Activated gamma-delta T cell treated with anti-CD3 and anti-CD28 coated beads, Interleukin-2, amount 50 U/mL, for 16 hours (primary cell): ENCODE measurements around the gene SDCCAG8.
"Not testable (repeated sequence)": the region's sequence is repeated elsewhere in the genome, so short reads cannot be mapped to it uniquely, and the experiment has no call there.

Source experiments
- DNase-seq: peaks from one replicate; pipeline ENCODE4 v3.0.0-alpha.2; 2020; ENCODE audit warnings: low read depth

SDCCAG8 gene

GRCh38 chr1:243255791-243256512 is at the start of gene SDCCAG8:
SDCCAG8 (plus strand) TSS chr1:243256041; CDS start chr1:243256174, 133 bp downstream.
- peak; percentile 90 for DNase-seq

- DNase-seq = not testable (repeated sequence)
Measured at GRCh38 chr1:243211984-243212383, 43.9 kb upstream of the SDCCAG8 start.

DNA sequence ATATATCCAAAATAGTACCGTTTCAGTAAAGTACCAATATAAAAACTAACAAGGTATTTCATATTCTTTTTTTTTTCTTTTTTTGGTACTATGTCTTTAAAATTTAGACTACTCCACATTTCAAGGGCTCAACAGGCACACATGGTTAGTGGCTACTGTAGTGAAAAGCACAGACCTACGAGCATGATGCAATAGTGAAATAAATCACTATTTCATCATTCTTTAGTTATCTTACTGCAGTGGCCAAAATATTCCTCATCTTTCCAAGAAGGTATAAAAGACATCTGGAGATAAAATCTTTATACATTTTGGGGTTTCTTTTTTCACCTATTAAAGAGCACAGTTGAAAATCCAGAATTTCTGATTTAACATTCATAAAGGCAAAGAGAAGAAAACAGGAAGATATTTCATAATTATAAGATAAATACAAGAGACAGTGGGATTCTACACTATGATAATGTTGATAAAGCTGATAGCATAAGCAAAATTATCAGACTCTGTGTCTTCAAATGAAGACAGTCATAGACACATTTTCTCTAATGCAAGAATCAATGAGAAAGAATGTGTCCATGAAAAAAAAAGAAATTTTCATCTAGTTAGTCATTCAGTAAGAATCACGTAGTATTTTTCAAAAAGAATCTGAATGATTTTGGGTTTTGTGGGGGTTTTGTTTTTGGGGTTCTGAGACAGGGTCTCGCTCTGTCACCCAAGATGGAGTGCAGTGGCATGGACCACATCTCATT is 42.6 kb upstream of the SDCCAG8 start:
- DNase-seq = no peak

GRCh38 chr1:243215276-243215875 is 40.5 kb upstream of the SDCCAG8 start:
- not testable (repeated sequence) for DNase-seq

GRCh38 chr1:243216741-243217140 is 39.1 kb upstream of the SDCCAG8 start:
- DNase-seq = no peak

- no peak for DNase-seq
Measured at GRCh38 chr1:243217349-243217748, 38.5 kb upstream of the SDCCAG8 start.

DNA sequence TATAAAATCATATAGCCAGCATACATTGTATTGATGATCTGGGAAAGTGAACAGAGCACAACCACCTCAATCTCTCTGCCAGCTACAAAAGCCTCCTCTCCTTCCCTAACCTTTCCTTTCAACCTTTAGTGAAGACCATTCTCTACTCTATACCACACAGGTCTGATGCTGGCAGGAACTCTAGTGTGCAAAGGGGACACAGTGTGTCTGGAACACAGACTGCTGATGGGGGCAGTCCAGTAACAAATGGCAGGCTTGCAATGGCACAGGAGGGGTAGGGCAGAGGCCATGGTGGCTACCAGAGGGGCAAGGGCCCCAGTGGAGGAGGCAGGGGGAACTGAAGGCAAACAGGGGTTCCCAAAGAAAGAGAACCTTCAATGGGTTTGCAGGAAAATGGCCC is 37.8 kb upstream of the SDCCAG8 start:
- DNase-seq = no peak

DNA sequence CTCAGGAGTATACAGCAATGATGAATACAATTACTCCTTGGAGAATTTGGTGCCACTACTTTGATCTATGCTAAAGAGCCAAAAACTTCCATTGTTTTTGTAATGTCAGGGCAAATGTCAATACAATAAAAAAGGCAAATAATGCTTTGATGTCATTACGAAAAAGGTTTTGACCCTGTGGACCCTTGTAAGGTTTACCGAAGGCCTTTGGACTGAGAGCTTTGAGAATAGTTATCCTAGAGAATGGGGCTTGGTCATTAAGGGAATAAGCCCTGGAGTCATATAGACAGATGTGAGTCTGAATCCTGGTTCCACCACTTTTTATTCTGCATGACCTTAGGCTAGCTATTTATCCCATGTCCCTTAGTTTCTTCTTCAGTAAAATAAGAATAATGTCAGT is 28.2 kb upstream of the SDCCAG8 start:
- DNase-seq = no peak

DNA sequence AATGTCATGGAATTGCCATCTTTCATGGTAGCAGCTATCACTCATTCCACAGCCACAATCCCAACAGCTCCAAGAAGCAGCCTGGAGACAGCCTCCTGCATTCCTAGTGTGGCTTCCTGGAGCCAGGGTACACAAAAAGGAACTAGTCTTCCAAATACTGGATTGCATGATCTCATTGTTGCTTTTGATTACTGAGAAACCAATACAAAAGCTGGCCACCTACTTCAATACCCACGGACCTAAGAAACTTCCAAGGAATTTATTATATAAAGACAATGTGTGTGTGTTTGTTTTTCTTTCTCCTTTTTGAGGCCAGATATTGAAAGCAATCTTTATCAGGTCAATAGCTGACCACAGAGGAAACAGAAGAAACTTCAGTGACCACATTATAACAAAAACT is 26.3 kb upstream of the SDCCAG8 start:
- no peak for DNase-seq

GRCh38 chr1:243230914-243231313 is 24.9 kb upstream of the SDCCAG8 start:
- no peak for DNase-seq

DNA sequence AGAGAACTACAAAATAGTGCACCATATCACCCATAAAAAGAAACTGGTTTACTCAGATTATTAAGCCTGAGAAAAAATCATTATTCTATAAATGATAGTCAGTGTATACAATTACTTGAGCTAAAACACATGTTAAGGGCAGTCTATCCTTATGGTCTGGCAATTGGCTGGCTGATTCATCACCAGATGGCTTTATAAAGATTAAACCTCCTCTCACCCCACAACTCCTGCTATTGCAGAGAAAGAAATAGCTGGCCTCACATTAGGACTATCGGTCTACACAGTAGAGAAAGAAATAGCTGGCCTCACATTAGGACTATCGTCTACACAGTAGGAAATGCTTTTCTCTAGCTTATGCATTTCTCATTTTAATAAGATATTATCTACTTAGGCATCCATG is 21.9 kb upstream of the SDCCAG8 start:
- no peak for DNase-seq

- DNase-seq = no peak
Measured at GRCh38 chr1:243234978-243235647, 20.7 kb upstream of the SDCCAG8 start.

- DNase-seq = no peak
Measured at GRCh38 chr1:243236604-243237252, 19.1 kb upstream of the SDCCAG8 start.

DNA sequence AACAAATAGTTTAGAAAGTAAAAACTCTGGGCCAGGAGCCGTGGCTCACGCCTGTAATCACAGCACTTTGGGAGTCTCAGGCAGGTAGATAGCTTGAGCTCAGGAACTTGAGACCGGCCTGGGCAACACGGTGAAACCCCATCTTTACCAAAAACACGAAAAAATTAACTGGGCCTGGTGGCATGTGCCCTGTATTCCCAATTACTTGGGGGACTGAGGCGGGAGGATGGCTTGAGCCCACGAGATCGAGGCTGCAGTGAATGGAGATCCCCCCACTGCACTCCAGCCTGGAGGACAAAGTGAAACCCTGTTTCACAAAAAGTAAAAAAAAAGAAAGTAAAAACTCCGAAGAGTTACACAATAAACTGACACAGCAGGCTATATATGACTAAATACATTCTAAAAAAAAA is 11.4 kb upstream of the SDCCAG8 start:
- no peak for DNase-seq

DNA sequence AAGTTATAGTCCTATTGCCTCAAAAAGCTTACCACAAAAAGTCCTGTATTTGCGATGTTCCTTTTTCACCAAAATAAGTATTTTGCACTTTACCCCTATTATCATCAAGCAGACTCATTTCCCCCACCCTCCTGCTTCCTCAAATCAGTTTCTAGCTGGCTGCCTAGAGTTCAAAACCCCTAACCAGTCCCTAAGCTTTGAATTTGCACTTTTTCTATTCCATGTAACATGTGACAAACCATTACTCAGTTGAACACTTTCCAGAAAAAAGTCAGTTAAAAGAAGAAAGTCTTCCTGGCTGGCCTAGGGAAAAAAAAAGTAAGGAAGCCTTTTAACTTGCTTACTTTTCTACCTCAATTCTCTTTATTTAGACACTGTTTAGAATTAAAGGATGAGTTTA is 8.9 kb upstream of the SDCCAG8 start:
- no peak for DNase-seq

DNA sequence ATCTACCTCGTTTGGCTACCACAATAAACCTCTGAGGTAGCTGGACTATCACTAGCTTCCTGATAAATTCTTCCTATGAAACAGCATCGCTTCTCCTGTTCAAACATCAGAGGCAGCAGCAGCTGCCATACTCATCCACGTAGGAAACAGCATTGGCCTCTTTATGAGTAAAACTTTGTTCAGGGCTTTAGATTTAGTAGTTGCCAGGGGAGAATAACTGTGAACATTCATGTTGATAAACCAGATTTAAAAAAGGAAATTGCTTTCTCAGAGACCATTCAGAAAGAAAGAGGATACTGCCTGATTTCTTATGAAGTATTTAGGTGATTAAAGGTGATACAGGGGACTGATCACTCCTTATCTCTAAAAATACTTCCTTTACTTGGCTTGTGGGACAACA is 7.9 kb upstream of the SDCCAG8 start:
- no peak for DNase-seq

DNA sequence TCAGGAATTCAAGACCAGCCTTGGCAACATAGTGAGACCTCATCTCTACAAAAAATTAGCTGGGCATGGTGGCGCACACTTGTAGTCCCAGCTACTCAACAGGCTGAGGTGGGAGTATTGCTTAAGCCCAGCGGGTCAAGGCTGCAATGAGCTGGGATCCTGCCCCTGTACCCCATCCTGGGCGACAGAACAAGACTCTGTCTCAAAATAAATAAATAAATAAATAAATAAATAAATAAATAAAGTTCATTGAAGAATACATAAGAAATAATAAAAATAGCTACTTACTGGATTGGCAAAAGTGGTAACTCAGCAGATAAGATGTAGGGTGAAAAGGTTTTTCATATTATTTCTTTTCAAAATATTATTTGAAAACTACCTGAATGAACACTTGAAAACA is 6.6 kb upstream of the SDCCAG8 start:
- DNase-seq = no peak

- DNase-seq = no peak
Measured at GRCh38 chr1:243250102-243250501, 5.7 kb upstream of the SDCCAG8 start.

GRCh38 chr1:243251539-243251938 is 4.3 kb upstream of the SDCCAG8 start:
- no peak for DNase-seq

- DNase-seq = no peak
Measured at GRCh38 chr1:243253211-243253925, 2.5 kb upstream of the SDCCAG8 start.

DNA sequence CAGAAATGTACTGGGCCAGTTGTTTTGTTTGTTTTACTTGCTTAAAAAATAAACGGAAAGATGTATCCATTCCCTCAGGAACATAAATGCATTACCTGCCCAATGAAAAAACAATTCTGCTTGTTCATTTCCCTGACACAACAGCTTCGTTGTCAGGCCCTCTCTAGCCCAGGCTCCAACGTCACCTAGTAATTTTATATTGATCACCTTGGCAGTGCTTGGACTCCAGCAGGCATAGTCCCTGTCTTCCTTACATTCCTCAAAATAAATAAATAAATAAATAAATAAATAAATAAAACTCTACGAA is 2.0 kb upstream of the SDCCAG8 start:
- DNase-seq = no peak
